HL-60 (cell line): Measurements from ENCODE around the gene EPHB3.

Experiments used
- CTCF ChIP-seq: IDR thresholded peaks from one replicate; pipeline ENCODE4 v1.5.1; 2011; ENCODE audit warnings: low read length, control low read depth, inconsistent platforms; ENCODE audit not compliant: insufficient read depth
- REST ChIP-seq: IDR thresholded peaks from 2 replicates; pipeline ENCODE4 v1.6.1; 2012; ENCODE audit warnings: low read depth; ENCODE audit not compliant: insufficient replicate concordance

- no peak for TF ChIP-seq CTCF
- TF ChIP-seq REST: no peak
Observed at GRCh38 chr3:184583578-184584451, 22.2 kb downstream of the EPHB3 start.
